GM21381 (cell line): ENCODE results near the gene OR7C1.
"Not testable (repeated sequence)": the region's sequence is repeated elsewhere in the genome, so short reads cannot be mapped to it uniquely, and the experiment has no call there.

Experiments
- ATAC-seq: cut with Tn5 transposase; IDR thresholded peaks from one replicate; pipeline ENCODE4 v1.9.1; 2021; ENCODE audit warnings: mild to moderate bottlenecking, moderate library complexity; ENCODE audit not compliant: unreplicated experiment

OR7C1 gene

DNA sequence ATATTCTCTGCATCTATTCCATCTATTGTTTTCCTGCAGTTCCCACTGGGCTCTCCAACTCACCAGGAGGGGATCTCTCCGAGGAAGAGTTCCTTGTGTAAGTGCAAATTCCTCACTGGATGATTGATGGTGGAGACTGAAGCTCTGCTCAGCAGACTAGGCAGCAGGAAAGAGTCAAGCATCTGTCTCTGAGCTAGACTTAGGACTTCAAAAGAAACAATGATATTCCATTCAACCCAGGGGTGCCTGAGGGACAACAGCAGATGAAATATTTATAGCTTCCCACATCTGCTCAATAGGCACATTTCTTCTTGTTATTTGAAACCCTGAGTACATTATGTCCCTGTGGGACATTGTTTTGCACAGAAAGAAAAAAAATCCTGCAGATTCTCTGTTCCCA is at the start of gene OR7C1, which contains the start of gene OR7A5:
TSS of gene OR7C1 (minus strand) at position 175 of the 400 bp plus-strand sequence. CDS start 35,049 bp downstream, outside the sequence.
TSS of gene OR7A5 (minus strand) at position 175 of the 400 bp plus-strand sequence. CDS start 6,944 bp downstream, outside the sequence.
- no peak for ATAC-seq

DNA sequence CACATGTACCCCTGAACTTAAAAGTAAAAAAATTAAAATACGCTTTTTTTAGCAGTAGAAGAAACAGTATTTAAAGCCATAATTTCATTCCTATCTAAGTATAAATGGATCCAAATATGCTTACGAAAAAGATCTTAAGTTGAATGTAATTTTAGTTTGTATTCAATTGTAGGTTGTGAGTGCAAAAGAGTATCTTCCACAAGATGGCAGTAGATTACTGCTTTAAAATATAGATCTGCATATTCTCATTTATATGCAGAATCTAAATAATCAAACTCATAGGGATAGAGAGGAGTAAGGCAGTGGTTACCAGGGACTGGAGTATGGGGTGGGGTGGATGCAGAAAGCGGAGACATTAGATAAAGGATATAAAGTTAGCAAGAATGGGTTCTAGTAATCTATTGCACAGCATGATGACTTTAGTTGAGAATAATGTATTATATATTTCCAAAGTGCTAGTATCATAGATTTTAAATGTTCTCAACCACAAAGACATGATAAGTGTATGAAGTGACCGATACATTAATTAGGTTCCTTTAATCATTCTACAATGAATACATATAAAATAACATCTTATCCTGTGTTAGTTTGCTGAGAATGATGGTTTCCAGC is 36.7 kb upstream of the OR7C1 start:
- no peak for ATAC-seq

DNA sequence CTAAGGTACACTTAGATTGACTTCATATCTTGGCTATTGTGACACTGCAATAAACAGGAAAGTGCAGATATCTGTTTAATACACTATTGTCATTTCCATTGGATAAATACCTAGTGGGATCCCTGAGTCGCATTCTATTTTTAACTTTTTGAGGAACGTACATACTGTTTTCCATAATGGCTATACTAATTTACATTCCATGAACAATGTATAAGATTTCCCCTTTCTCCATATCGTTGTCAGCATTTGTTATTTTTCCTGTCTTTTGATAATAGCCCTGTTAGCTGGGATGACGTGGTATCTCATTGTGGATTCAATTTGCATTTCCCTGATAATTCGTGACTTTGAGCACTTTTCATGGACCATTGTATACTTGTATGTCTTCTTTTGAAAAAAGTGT is 33.5 kb upstream of the OR7C1 start:
- no peak for ATAC-seq

DNA sequence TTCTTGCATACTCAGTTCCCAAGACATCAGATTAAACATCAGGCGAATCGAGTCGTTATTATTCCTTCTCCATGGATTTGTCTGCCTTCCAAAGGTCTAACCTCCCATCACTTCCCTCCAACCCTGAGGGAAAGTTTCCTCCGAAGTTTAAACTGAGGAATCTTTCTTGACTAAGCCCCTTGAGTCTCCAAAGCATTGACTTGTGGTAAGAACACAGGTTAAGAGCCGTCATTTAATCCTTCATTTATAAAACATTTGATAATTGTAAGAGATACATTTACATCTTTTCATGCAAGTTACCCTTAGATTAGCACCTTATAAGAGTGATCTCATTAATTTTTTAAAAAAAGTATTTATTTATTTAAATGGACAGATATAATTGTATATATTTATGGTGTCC is 13.8 kb upstream of the OR7C1 start, which contains the start of gene OR7A10:
TSS of gene OR7A10 (minus strand) at position 101 of the 400 bp plus-strand sequence. CDS start 7,045 bp downstream, outside the sequence.
- ATAC-seq: no peak

DNA sequence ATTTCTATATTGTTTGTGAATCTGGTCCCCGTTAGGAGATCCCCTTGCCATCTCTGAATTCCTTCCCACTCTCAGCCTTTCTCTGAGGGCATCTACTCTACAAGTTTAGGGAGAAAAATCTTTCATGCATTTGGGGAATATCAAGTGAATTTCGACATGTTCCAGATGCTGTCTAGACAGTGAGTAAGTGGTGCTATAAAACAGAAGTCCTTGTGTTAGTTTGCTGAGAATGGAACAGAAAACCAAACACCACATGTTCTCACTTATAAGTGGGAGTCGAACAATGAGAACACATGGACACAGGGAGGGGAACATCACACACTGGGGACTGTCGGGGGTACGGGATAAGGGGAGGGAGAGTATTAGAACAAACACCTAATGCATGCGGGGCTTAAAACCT is 8.6 kb upstream of the OR7C1 start:
- no peak for ATAC-seq

DNA sequence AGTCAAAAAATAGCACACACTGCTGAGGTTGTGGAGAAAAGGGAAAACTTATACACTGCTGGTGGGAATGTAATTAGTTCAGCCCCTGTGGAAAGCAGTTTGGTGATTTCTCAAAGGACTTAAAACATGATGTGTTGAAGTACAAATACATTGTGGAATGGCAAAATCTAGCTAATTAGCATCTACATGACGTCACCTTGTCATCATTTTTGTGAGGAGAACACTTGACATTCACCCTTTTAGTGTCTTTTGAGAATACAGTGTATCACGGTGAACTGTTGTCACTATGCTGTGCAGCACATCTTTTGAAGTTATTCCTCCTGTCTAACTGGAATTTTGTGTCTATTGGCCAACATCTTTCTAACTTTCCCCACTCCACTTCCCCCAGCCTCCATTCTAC is 8.2 kb upstream of the OR7C1 start:
- ATAC-seq: no peak

DNA sequence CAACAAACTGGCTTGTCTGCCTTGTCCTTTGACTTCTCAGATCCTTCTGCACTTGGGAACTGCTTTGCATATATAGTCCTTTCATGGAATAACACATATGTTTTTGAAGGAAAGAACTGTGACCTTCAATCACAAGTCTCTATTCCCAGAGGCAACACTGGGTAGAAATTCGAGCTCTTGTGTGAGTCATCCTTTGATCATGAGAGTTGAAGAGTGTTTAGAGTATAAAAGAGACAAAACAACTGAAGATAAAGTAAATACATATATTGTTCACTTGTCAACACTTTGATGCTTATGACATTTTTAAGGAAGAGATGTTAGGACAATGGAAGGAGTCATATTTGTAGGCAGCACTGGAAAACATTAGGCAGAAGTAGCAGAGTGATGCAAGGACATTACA is 5.2 kb upstream of the OR7C1 start:
- no peak for ATAC-seq

DNA sequence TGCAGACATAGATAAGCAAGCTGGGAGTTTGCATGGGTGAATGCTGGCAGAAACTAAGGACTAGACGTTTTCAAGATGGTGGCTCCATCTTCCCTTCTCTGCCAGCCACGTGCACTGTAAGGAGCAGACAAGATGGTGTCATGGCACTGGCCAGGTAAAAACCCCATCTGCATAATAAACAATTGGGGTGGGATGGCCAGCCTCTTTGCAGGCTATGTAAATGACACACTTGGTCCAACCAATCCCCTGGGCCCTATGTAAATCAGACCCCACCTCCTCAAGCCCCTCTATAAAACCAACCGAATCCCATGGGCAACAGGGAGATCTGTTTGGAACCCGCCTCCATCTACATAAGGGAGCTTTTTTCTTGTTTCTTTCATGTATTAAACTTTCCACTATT is 2.4 kb upstream of the OR7C1 start:
- ATAC-seq: no peak

DNA sequence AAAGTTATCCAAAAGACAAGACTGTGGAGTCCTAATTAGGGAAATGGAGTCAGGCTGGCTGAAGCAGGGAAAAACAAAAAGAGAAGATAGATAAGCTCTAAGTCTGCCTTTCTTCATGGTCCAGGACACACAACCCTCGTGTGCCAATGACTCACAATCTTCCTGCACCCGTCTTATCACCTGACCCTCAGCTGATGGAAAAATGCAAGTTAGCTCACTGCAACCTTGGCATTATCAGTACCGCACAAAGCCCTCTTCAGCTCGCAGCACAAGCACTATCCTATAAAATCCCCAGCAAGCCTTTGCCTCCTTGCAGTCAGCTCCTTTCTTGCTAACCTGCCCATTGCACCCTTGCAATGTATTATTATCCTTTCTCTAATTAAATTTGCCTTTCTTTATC is 4.3 kb downstream of the OR7C1 start:
- ATAC-seq: no peak

DNA sequence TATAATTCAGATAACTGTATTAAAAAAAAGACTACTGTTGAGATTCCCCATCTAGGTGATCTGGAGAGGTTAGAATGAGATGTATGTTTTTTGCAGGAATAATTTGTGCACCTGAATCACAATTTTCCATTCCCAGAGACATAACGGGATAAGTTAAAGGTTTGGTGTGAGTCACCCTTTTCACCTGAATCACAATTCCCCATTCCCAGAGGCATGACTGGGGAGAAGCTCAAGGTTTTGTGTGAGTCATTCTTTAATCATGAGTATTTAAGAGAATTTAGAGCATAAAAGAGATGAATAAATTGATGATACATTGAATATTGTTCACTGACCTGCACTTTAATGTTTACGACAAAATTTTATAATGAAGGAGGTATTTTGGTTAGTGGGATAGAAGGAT is 9.0 kb downstream of the OR7C1 start:
- ATAC-seq: no peak

DNA sequence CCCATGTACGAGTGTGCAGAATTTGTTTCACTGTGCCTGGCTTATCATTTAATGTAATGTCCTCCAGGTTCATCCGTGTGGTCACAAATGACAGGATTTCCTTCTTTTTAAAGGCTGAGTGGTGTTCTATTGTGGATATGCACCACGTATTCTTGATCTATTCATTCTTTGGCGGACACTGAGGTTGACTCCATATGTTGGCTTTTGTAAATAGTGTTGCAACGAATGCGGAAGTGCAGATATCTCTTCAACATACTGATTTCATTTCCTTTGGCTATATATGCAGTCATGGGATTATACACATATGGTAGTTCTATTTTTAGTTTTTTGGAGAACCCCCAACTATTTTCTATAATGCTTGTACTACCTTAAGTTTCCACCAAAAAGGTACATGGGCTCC is 13.0 kb downstream of the OR7C1 start:
- no peak for ATAC-seq

DNA sequence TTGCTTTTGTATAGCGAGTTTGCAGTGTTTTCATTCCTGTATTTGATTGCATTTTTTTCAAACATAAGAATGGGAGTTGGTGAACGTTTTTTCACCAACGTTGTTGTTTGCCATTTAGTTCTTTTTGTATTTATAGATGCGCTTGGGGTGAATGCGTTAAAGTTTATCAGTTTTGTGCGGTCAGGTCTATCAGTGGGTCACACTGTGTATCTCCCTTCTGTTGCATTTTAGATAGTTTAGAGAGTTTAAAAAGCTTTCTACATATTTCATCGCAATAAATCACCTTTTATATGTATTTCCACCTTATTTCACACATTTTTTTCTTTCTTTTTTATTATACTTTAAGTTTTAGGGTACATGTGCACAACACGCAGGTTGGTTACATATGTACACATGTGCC is 16.4 kb downstream of the OR7C1 start:
- no peak for ATAC-seq

DNA sequence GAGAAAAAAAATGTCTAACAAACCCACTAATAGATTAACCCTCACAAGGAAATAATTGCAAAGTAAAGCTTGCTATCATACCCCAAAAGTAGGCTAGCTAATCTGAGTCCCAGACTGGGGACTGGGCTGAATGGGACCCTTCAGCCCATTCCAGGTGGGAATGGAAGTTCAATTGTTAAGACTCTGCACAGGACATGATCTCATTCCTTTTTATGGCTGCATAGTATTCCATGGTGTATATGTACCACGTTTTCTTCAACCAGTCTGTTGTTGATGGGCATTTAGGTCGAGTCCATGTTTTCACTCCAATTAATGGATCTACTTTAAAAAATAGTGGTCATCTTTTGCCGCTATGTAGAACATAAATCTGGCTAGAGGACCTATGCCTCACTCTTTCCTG is 17.9 kb downstream of the OR7C1 start:
- no peak for ATAC-seq

DNA sequence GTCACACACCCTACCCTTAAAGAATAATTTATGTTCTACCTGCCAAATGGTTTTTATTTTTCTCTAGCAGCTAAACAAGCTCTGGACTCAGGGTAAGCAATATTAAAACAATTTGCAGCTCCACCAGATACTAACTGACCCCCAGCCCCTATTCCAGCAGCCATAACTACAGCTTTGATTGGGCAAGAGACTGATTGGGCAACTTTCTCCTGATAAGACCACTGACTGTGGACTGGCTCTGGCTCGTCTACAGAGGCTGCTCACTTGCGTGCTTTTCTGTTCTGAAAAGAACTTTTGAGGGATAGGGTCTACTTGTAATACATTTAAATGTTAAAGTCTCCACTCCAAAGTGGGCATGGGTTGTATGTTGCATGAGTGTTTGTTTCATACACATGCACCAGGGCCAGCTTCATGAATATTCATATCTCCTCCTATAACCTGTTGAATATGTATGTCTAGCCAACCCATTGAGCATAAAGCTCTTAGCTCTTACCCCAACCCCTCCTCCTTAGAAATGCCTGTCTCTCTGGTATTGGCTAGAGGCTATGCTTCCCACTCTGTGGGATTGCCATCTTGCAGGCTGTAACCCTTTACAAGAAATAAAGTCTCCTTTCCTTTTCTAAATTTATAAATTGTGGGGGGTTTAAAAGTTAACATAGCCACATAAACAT is 19.9 kb downstream of the OR7C1 start:
- ATAC-seq: no peak

DNA sequence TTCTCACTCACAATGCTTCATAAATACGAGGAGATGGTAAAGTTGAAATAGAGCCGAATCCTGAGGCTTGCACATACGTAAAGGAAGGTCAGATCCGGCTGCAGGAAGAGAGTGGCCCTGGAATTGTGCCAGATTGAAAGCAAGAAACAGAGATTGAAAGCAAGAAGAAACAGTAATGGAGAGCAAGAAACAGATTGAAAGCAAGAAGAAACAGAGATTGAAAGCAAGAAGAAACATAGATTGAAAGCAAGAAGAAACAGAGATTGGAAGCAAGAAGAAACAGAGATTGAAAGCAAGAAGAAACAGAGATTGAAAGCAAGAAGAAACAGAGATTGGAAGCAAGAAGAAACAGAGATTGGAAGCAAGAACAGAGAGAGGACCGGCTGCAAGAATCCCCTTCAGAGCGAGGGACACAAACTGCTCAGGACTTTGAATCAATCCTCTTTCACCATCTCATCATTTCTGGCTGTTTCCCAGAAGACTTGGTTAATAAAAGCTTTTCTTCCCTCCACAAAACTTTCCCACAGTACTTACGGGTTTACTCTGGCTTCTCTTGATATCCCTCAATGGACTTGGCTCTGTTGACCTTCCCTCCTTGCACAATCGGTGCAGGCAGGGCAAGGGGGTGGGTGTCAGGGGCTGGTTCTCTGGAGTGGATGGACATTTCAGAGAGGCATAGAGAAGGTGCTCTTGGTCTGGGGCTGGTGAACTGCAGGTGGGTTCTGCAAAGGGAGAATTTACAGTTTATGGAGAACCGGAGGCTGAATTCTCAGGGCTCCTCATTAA is 25.5 kb downstream of the OR7C1 start:
- ATAC-seq: no peak

DNA sequence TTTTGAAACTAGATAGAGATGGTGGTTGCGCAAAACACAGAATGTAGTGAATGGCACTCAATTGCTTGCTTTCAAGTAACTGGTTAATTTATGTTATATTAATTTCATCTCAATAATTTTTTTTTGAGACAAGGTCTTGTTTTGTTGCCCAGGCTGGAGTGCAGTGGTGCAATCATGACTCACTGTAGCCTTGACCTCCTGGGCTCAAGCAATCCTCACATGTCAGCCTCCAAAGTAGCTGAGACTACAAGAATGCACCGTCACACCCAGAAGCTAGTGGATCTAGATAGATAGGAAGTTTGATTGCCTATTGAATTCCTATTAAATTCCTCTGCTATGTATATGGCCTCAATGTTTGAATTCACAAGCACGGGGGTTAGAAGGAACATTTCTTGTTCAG is 30.2 kb downstream of the OR7C1 start:
- no peak for ATAC-seq

DNA sequence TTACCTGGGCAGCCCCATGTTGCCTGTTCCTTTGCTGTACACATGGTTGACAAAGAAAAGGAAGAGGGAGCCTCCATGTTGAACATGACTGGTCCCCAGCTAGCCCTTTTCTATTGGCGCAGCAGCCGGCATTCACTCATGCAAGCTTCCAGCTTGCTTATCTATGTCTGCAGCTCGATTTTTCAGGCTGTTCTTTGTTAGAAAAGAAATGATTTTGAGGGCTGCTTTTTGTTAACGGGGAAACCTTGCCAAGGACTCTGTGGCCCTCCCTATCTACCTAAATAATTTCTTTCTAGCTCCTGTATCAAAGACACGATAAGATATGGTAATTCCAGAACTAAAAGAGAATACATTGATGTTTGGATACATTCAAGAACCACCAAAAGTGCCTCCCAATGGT is 36.2 kb downstream of the OR7C1 start:
- no peak for ATAC-seq

DNA sequence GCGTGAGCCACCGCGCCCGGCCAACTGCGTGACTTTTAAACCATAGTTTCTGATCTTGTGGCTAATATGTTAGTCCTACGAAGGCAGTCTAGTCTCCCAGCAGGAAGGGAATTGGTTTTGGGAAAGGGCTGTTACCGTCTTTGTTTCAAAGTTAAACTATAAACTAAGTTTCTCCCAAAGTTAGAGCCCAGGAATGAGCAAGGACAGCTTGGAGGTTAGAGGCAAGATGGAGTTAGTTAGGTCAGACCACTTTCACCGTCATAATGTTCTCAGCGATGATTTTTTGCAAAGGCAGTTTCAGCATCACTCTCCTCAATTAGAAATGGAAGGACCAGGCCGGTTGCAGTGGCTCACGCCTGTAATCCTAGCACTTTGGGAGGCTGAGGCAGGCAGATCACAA is 39.0 kb downstream of the OR7C1 start:
- no peak for ATAC-seq

DNA sequence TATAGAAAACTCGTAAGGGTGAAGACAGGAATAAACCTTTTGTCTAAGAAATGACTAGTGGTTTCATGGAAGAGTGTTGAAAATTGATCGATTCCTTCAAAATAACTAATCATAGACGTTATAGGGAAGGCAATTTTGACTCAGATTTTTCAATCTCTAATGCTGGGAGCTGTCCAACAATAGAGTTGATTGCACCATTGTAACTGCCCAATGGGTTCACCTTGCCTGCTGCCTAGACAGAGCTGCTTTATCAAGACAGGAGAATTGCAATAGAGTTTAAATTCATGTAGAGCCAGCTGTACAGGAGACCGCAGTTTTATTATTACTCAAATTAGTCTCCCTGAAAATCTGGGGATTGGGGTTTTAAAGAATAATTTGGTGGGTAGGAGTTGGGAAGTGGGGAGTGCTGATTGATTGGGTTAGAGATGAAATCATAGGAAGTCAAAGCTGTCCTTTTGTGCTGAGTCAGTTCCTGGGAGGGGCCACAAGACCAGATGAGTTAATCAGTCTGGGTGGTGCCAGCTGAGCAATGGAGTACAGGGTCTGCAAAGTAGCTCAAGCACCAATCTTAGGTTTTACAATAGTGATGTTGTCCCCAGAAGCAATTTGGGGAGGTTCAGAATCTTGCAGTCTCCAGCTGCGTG is 39.8 kb downstream of the OR7C1 start:
- ATAC-seq: no peak

DNA sequence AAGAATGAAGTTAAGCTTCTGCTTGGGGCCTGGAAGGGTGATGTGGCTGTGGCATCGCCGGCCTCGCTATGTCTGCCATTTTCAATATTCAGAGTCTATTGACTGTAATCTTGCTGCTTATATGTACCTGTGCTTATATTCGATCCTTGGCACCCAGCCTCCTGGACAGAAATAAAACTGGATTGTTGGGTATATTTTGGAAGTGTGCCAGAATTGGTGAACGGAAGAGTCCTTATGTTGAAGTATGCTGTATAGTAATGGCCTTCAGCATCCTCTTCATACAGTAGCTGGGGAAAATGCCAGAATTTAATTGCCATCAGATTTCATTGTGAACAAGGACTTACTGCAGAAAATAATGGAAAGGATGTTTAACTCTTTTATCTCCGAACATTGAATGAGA is 42.7 kb downstream of the OR7C1 start:
- not testable (repeated sequence) for ATAC-seq

DNA sequence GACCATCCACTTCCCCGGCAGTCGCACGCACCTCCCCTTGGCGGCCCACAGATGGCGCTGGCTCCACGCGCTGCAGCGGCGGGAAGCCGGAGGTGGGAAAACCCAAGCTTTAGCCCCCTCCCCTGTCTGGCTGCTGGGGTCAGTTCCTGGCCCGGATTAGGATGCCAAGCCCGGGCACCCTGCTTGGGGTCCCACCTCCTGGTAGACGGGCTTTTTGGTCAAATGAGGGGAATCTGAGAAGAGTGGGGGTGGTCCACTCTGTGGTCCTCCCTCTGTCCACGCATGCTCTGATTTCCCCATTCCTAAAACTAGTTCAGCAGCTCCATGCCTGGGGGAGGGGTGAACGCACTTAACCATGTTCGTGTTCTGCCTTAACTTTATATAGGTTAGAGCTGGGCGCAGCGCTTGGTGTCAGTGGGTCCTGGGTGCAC is 48.5 kb downstream of the OR7C1 start:
- ATAC-seq: no peak
